SK-N-SH treated with all-trans-retinoic acid at 6 μM for 48 hours (cell line): ENCODE data around the gene GSE1.

Source experiments
- TCF4 ChIP-seq: fragments of 250-450 bp; sonication (Bioruptor Pico); IDR thresholded peaks from 2 replicates; pipeline ENCODE4 v1.8.0; 2021; ENCODE audit warnings: mild to moderate bottlenecking, moderate library complexity, borderline replicate concordance
- TOX ChIP-seq: fragments of 250-450 bp; sonication (Bioruptor Pico); IDR thresholded peaks from 2 replicates; pipeline ENCODE4 v1.8.0; 2021; ENCODE audit warnings: mild to moderate bottlenecking, moderate library complexity, borderline replicate concordance
- TF ChIP-seq, protein P1 (sequence below): fragments of 250-450 bp; sonication (Bioruptor Pico); IDR thresholded peaks from 2 replicates; pipeline ENCODE4 v1.8.0; 2021; ENCODE audit warnings: low read depth, mild to moderate bottlenecking, moderate library complexity, borderline replicate concordance

- TF ChIP-seq, protein P1, sequence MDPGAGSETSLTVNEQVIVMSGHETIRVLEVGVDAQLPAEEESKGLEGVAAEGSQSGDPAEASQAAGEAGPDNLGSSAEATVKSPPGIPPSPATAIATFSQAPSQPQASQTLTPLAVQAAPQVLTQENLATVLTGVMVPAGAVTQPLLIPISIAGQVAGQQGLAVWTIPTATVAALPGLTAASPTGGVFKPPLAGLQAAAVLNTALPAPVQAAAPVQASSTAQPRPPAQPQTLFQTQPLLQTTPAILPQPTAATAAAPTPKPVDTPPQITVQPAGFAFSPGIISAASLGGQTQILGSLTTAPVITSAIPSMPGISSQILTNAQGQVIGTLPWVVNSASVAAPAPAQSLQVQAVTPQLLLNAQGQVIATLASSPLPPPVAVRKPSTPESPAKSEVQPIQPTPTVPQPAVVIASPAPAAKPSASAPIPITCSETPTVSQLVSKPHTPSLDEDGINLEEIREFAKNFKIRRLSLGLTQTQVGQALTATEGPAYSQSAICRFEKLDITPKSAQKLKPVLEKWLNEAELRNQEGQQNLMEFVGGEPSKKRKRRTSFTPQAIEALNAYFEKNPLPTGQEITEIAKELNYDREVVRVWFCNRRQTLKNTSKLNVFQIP (CRISPR knock-in tag) = no peak
- TF ChIP-seq TOX (CRISPR knock-in tag) (no peak), TCF4 (no peak)
These were observed 2.1 kb downstream of the GSE1 start for GRCh38 chr16:85615014-85615851.
